SK-N-DZ (cell line): Measurements from ENCODE around the gene SPHKAP.

Experiments used
- small RNA-seq, 2 experiments: library from RNA; depleted of rRNA; stranded (forward); fragments of <200 nt; gene quantifications; one replicate each; pipeline ENCODE3, GENCODE V24; 2014

SPHKAP gene

Small RNA genes lying within 50 kb of the gene (small RNA-seq; reads per million reads assigned to genes)
- 0 reads per million in 2 experiments for gene RNU6-624P
